Islet precursor cell (in vitro differentiated cells): ENCODE results near the gene RPL18.
A peak's percentile ranks its signal among the peaks of the same experiment; 100 is the strongest.

Experiments used
- DNase-seq: peaks from one replicate; pipeline ENCODE4 v3.0.0-alpha.2; 2018

The RPL18 gene

GRCh38 chr19:48629599-48630295 is 10.8 kb upstream of the RPL18 start:
- peak; percentile 95 for DNase-seq

DNA sequence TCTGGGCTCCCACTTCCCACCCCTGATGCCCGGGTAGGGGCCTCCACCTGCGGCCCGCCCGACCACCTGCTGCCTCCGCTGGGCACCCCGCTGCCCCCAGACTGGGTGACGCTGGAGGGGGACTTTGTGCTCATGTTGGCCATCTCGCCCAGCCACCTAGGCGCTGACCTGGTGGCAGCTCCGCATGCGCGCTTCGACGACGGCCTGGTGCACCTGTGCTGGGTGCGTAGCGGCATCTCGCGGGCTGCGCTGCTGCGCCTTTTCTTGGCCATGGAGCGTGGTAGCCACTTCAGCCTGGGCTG is 10.3 kb upstream of the RPL18 start:
- peak; percentile 52 for DNase-seq

DNA sequence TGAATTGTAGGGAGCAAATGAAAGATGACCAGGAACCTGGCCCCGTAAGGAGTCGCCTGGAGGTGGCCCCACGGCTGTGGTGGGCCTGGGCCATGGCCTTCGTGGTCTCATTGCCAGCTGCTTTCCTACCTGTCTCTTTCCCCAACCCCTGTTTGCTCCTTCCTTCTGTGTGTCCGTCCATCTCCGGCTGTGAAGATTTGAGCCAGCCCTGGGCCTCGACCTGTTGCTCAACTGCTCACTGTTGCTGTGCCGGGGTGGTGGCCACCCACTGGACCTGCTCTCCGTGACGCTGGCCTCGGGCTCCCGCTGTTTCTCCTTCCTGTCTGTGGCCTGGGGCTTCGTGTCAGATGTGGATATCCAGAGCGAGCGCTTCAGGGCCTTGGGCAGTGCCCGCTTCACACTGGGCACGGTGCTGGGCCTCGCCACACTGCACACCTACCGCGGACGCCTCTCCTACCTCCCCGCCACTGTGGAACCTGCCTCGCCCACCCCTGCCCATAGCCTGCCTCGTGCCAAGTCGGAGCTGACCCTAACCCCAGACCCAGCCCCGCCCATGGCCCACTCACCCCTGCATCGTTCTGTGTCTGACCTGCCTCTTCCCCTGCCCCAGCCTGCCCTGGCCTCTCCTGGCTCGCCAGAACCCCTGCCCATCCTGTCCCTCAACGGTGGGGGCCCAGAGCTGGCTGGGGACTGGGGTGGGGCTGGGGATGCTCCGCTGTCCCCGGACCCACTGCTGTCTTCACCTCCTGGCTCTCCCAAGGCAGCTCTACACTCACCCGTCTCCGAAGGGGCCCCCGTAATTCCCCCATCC is 9.7 kb upstream of the RPL18 start:
- peak; percentile 54 for DNase-seq

DNA sequence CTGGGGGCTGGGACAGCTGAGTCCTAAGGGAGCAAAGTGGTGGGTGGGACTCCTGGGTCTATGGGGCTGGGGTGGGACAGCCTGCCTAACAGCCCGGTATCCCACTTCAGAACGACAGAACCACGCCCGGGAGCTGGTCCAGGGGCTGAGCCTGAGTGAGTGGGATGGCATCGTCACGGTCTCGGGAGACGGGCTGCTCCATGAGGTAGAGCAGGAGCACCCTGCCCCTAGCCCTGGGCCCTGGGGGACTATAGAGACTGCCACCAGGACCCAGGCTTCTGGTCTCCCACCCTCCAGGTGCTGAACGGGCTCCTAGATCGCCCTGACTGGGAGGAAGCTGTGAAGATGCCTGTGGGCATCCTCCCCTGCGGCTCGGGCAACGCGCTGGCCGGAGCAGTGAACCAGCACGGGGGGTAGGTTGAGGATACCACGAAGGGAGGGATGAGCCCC is 8.9 kb upstream of the RPL18 start:
- DNase-seq, result no peak

GRCh38 chr19:48627201-48627864 is 8.4 kb upstream of the RPL18 start:
- DNase-seq, result no peak

- DNase-seq, result no peak
Observed at GRCh38 chr19:48625891-48626327, 6.9 kb upstream of the RPL18 start.

DNA sequence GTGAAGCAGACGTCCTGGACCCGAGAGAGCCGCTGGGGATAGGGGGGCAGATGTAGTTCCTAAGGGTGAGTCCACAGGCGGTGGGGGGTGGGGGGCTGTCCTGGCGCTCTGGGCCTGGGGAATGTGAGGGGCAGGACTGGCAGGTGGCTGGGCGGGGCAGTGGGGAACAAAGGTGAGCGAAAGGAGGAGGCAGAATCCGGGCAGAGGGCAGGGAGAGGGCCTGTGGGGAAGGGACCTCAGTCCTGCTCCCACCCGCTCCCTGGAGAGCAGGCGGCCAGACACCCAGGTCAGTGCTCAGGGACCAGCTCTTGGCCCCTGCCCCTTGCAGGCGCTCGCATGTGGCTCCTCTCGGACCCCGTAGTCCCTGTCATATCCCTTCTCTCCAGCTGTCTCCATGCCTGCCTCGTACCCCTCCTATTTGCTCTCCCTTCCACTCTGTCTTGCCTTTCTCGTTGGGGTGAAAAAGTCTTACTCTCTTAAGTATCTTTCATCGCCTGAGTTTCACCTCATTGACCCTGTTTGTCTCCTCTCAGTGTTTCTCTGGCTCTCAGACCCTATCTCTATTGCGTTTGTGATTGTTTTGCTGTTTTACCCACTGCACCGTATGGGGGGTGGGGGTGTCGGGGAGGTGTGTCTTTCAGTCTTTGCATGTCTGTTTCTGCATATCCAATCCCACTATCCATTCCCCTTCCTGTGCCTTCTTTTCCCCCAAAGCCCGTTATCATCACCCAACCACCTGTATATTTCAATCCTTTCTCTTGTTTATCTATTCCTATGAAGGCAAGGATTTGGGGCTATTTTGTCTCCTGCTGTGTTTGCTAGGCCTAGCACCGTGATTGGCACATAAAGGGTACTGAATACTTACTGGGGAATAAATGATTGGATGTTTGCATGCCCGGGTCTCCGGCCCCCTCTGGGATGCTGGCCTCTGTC is 6.1 kb upstream of the RPL18 start:
- DNase-seq, result peak; percentile 63

DNA sequence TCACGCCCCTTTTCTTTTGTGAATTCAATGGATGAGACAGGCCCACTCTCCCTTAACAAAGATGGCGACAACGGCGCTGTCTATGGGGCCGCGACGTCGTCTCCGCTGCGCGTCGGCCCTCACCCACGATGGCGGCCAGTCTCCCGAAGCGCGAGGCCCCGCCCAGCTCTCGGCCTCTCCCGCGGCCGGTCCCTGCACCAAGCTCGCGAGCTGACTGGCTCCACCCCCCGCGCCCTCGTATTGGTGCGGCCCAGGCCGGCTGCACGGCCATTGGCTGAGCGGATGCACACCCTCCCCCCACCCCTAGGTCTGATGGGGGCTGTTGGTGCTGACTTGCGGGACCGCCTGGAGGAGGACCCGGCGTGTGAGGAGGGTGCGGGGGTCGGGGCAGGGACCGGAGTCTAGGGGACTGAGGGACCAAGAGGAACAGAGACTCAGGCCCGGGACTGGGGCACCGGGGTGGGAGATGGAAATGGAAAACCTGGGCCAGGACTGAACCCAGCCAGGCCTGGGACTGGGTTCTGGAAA is 5.2 kb upstream of the RPL18 start:
- DNase-seq, result peak; percentile 99

GRCh38 chr19:48623556-48624066 is 4.6 kb upstream of the RPL18 start:
- no peak for DNase-seq

GRCh38 chr19:48619692-48620585 is 961 bp upstream of the RPL18 start:
- no peak for DNase-seq

- DNase-seq, result no peak
Observed at GRCh38 chr19:48618278-48618915, 581 bp downstream of the RPL18 start.

- peak; percentile 60 for DNase-seq
Observed at GRCh38 chr19:48617146-48617937, 1.6 kb downstream of the RPL18 start.

DNA sequence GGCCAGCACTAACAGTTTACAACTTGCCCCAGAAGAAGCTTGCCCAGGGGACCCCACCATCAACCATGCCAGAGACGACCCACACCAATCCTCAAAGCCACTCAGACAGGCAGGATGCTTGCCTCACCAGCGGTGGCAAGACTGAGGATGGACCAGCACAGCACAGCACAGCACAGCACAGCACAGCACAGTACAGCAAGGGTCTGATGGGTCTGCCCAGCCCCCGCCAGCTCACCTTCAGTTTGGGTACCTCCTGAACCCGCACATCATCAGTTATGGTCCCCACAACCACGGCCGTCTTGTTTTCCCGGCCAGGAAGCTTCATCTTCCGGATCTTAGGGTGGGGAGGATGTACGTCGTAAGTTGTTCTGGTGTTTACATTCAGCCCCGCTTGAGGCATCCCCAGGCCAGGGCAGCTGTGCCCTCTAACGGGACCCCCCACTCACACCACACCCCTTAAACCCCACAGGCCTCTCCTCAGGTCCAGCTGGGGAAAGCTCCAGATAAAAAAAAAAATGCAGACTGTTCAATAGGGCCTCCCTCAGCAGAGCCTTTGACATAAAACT is 2.4 kb downstream of the RPL18 start:
- no peak for DNase-seq

GRCh38 chr19:48616041-48616436 is 2.9 kb downstream of the RPL18 start:
- DNase-seq, result no peak

- DNase-seq, result peak; percentile 56
Observed at GRCh38 chr19:48615231-48616040, 3.5 kb downstream of the RPL18 start.

- peak; percentile 71 for DNase-seq
Observed at GRCh38 chr19:48614436-48615230, 4.3 kb downstream of the RPL18 start, which contains the start of gene FAM83E. Gene FAM83E, minus strand, starts transcription at chr19:48615076. Its CDS starts 1,704 bp downstream, at chr19:48613372.

DNA sequence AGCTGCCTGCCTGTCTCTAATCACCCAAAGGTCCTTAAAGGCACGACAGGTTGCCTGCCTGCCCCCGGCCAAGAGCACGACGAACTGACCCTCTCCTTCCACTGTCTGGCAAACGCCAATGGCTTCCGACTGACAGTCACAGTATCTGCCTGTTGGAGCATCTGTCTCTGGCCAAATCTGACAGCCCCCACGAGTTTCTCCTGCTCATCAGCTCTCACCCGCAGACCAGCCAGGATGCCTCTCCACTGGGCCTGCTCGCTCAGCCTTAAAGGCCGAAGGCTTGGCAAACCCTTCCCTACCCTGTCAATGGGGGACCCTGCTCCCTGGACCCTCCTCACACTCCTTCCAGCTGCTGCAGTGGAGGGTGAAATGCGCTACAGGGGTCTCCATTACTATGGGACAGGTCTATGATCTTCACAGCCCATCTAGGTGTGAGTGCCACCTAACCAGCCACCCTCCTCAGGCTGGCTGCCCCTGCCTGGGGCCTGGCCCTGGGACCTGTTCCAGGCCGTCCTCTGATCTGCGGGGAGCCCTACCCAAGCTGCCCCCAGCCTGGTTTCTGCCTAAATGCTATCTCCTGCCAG is 5.0 kb downstream of the RPL18 start:
- no peak for DNase-seq
